PC-3 (cell line): ENCODE data around the gene ABCA7. TPM values are rescaled to one million over a fixed set of nuclear protein-coding genes. Genes with fewer than 3 reads are reported as not detected.

Experiments
- ATAC-seq: fragments of 200-7000 bp; cut with Tn5 transposase; 2 replicates; pipeline ENCODE4 v1.9.1; 2020; ENCODE audit warnings: mild to moderate bottlenecking, moderate library complexity
- BruUV-seq: library from RNA; stranded (reverse); fragments of 400-500 nt; replicated peaks from 2 replicates; lab custom pipeline; 2021; lab: Mats Ljungman, UMichigan
- CTCF ChIA-PET: fragments of 300-600 bp; sonication (Branson Sonifier 250); formaldehyde crosslinking; loops from one replicate; lab custom pipeline; 2022; ENCODE audit warnings: antibody characterized with exemption; lab: Charles Lee
- POLR2A ChIA-PET: fragments of 300-600 bp; sonication (Branson Sonifier 250); formaldehyde crosslinking; loops from one replicate; lab custom pipeline; 2022; ENCODE audit warnings: antibody characterized with exemption; ENCODE audit not compliant: unreplicated experiment; lab: Charles Lee
- DNase-seq: peaks from one replicate; pipeline ENCODE4 v3.0.0-alpha.2; 2015
- H2AFZ ChIP-seq: fragments of 300-600 bp; sonication (generic); 2 replicates; pipeline ENCODE4 v1.6.0; 2016; ENCODE audit warnings: antibody characterized with exemption, low read length
- H3F3A ChIP-seq: fragments of 300-600 bp; sonication (generic); one replicate; pipeline ENCODE4 v1.6.0; 2017; ENCODE audit warnings: antibody characterized with exemption, low read length, control low read depth, mild to moderate bottlenecking; ENCODE audit not compliant: unreplicated experiment
- H3K27ac ChIP-seq: fragments of 300-600 bp; sonication (generic); 2 replicates; pipeline ENCODE4 v1.5.1; 2016; ENCODE audit warnings: mild to moderate bottlenecking, low read length
- H3K27me3 ChIP-seq: fragments of 300-600 bp; sonication (generic); 2 replicates; pipeline ENCODE4 v1.6.1; 2016; ENCODE audit warnings: low read length, mixed read lengths
- H3K36me3 ChIP-seq: fragments of 300-600 bp; sonication (generic); 2 replicates; pipeline ENCODE4 v1.6.1; 2016; ENCODE audit warnings: low read depth, mixed run types, low read length, mixed read lengths
- H3K4me1 ChIP-seq: fragments of 300-600 bp; sonication (generic); 2 replicates; pipeline ENCODE4 v1.5.1; 2016; ENCODE audit warnings: low read length; ENCODE audit not compliant: insufficient read depth
- H3K4me2 ChIP-seq: fragments of 300-600 bp; sonication (generic); 2 replicates; pipeline ENCODE4 v1.6.0; 2016; ENCODE audit warnings: low read length
- H3K4me3 ChIP-seq: fragments of 300-600 bp; sonication (generic); 2 replicates; pipeline ENCODE4 v1.5.1; 2016; ENCODE audit warnings: mild to moderate bottlenecking, low read length, mixed read lengths
- H3K79me2 ChIP-seq: fragments of 300-600 bp; sonication (generic); 2 replicates; pipeline ENCODE4 v1.6.1; 2017; ENCODE audit warnings: low read length, mixed read lengths
- H3K9ac ChIP-seq: fragments of 300-600 bp; sonication (generic); 2 replicates; pipeline ENCODE4 v1.6.0; 2016; ENCODE audit warnings: mild to moderate bottlenecking, low read length
- H3K9me2 ChIP-seq: fragments of 300-600 bp; sonication (generic); replicated peaks from 2 replicates; pipeline ENCODE4 v1.6.1; 2016; ENCODE audit warnings: mixed run types, low read length, mixed read lengths
- H3K9me3 ChIP-seq: fragments of 300-600 bp; sonication (generic); 2 replicates; pipeline ENCODE4 v1.6.1; 2016; ENCODE audit warnings: low read length, mixed read lengths
- H4K20me1 ChIP-seq: fragments of 300-600 bp; sonication (generic); 2 replicates; pipeline ENCODE4 v1.6.1; 2016; ENCODE audit warnings: low read length, mixed read lengths
- EZH2 ChIP-seq: fragments of 300-600 bp; sonication (generic); IDR thresholded peaks from one replicate; pipeline ENCODE4 v1.6.1; 2017; ENCODE audit warnings: antibody characterized with exemption, mild to moderate bottlenecking, low read length; ENCODE audit not compliant: unreplicated experiment
- EZH2phosphoT487 ChIP-seq: fragments of 300-600 bp; sonication (generic); IDR thresholded peaks from 2 replicates; pipeline ENCODE4 v1.6.1; 2018; ENCODE audit warnings: mild to moderate bottlenecking, antibody characterized with exemption, low read length, borderline replicate concordance
- intact Hi-C: fragments of 100-400 bp; cut with micrococcal nuclease; formaldehyde crosslinking; loops from 2 replicates; pipeline ENCODE4 v1.9.0; 2023
- total RNA-seq: library from RNA; depleted of rRNA; stranded (reverse); fragments of >200 nt; gene quantifications from 2 replicates; pipeline ENCODE4 v1.2.3, GENCODE V29; 2014
- TF ChIP-seq, protein P1 (sequence below): fragments of 300-600 bp; sonication (generic); conservative IDR thresholded peaks from 2 replicates; pipeline ENCODE4 v1.5.1; 2017; ENCODE audit warnings: antibody characterized with exemption, low read depth, mild to moderate bottlenecking, low read length

The ABCA7 gene
- total RNA-seq, 1 experiment from 2014 or later: 27.3 TPM

DNA sequence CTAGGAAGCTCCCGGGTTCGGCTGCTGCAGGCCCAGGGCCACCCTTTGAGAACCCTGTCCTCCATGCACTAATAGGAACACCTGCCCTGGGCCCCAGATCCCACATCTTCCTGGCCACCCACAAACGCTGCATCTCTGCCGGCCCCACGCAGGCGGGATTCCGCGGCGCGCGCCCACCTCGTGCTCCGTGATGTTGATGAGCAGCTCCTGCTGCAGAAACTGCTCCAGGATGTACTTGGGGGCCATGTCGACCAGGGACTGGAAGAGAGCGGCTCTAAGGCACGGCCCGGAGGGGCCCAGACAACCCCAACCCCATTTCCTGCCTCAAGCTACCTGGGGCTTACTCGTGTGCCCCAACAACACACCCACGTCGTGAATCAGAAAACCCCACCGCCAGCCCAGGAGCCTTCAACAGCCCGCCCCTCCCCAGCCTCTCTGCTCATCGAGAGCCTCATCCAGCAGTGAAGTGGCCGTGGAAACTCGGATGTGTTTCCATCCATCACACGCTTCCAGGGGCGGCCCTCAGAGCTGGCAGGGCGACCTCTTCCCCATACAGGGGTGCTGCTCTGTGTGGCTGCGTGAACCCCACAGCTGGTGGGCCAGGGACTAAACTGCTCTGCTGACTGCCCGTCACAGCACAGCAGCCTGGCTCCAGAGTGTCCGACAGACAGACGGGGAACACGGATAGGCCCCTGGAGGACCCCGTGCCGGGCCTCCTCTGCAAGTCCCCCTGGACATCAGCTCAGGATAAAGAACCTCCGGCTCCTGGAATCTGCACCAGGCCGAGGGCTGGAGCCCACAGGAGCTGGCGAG, 51.0 kb downstream of the ABCA7 start:
- POLR2A ChIA-PET: no interaction called here
- DNase-seq (no peak), ATAC-seq (no peak)
- H3K27me3 ChIP-seq: no peaks in the 10 kb centered on the region
- H4K20me1 ChIP-seq: peaks cover 10% of the 10 kb centered on the region; the same call in 1 of the 2 replicates
- no peak overlapping the region for H3K9ac ChIP-seq
- H3F3A ChIP-seq: no peaks in the 10 kb centered on the region
- no peaks in the 10 kb centered on the region for H3K9me2 ChIP-seq
- H3K36me3 ChIP-seq: no peaks in the 10 kb centered on the region
- H3K9me3 ChIP-seq: no peaks in the 10 kb centered on the region
- intact Hi-C loops: no loop called here
- H3K4me3 ChIP-seq: no peak overlapping the region
- TF ChIP-seq EZH2: no peak
- no peak for TF ChIP-seq EZH2phosphoT487
- TF ChIP-seq, protein P1, sequence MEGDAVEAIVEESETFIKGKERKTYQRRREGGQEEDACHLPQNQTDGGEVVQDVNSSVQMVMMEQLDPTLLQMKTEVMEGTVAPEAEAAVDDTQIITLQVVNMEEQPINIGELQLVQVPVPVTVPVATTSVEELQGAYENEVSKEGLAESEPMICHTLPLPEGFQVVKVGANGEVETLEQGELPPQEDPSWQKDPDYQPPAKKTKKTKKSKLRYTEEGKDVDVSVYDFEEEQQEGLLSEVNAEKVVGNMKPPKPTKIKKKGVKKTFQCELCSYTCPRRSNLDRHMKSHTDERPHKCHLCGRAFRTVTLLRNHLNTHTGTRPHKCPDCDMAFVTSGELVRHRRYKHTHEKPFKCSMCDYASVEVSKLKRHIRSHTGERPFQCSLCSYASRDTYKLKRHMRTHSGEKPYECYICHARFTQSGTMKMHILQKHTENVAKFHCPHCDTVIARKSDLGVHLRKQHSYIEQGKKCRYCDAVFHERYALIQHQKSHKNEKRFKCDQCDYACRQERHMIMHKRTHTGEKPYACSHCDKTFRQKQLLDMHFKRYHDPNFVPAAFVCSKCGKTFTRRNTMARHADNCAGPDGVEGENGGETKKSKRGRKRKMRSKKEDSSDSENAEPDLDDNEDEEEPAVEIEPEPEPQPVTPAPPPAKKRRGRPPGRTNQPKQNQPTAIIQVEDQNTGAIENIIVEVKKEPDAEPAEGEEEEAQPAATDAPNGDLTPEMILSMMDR: no peak
- peaks cover 12% of the 10 kb centered on the region; the same call in 1 of the 2 replicates for H3K4me1 ChIP-seq
- H3K79me2 ChIP-seq: peaks cover 30% of the 10 kb centered on the region
- no peak overlapping the region for H3K27ac ChIP-seq
- no TSS peak for BruUV-seq
- CTCF ChIA-PET: no interaction called here
- no peak overlapping the region for H2AFZ ChIP-seq
- no peak overlapping the region for H3K4me2 ChIP-seq

DNA sequence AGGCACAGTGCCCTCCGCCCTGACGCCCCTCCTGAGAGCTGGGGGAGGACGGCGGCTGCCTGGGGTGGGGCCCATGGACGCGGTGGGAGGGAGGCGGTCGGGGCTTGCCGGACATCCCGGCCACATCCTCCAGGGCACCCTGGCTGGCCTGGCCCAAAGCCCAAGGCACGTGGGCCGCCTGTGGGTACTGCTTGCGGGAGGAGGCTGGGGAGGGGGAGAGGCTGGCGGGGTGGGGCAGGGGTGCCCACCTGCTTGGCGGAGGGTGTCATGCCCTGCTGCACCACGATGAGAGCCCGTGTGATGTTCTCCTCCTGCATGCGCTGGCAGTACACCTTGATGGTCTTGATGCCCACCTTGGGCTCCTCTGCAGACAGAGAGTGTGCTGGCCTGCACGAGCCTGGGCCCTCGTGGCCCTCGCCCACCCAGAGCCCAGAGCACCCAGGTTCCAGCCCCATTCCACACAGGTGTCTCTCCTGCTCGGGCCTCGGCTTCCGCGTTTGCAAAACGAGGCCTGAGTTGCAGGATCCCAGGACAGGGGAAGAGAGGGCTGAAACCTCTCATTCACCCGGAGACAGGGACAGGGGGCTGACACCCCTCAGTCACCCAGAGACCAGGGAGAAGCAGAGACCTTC, 51.8 kb downstream of the ABCA7 start:
- intact Hi-C loops: no loop called here

More for the DNA sequence above, 51.8 kb downstream of the ABCA7 start:
- H3K4me3 ChIP-seq: no peak overlapping the region
- no peaks in the 10 kb centered on the region for H3K36me3 ChIP-seq
- ChIA-PET POLR2A (no interaction called here), CTCF (no interaction called here)
- TF ChIP-seq, protein P1: no peak
- TF ChIP-seq EZH2 (no peak), EZH2phosphoT487 (no peak)
- peaks cover 30% of the 10 kb centered on the region for H3K79me2 ChIP-seq
- H3K9me2 ChIP-seq: no peaks in the 10 kb centered on the region
- no peaks in the 10 kb centered on the region for H3K27me3 ChIP-seq
- ATAC-seq (no peak), DNase-seq (no peak)
- no peak overlapping the region for H2AFZ ChIP-seq
- no peak overlapping the region for H3K4me2 ChIP-seq
- peaks cover 10% of the 10 kb centered on the region; the same call in 1 of the 2 replicates for H4K20me1 ChIP-seq
- H3K27ac ChIP-seq: no peak overlapping the region
- no peaks in the 10 kb centered on the region for H3F3A ChIP-seq
- no peak overlapping the region for H3K9ac ChIP-seq
- H3K9me3 ChIP-seq: no peaks in the 10 kb centered on the region
- no TSS peak for BruUV-seq
- peaks cover 12% of the 10 kb centered on the region; the same call in 1 of the 2 replicates for H3K4me1 ChIP-seq
